B cell (primary cell): ENCODE data around the gene ROR2. TPM values are rescaled to one million over a fixed set of nuclear protein-coding genes. Genes with fewer than 3 reads are reported as not detected.

ENCODE experiments used
- ATAC-seq: fragments of 200-7000 bp; cut with Tn5 transposase; one replicate; pipeline ENCODE4 v1.10.0; 2021; ENCODE audit warnings: low read depth, mild to moderate bottlenecking, moderate number of reproducible peaks, moderate library complexity
- CTCF ChIA-PET: fragments of 350-600 bp; sonication (Branson Sonifier 250); formaldehyde crosslinking; loops from one replicate; lab custom pipeline; 2021; ENCODE audit warnings: antibody characterized with exemption, inconsistent platforms; lab: Charles Lee
- POLR2A ChIA-PET: fragments of 350-600 bp; sonication (Branson Sonifier 250); formaldehyde crosslinking; loops from one replicate; lab custom pipeline; 2021; ENCODE audit warnings: antibody characterized with exemption; lab: Charles Lee
- DNase-seq: peaks from one replicate; pipeline ENCODE4 v3.0.0; 2013
- H2AFZ ChIP-seq: 2 replicates; pipeline ENCODE4 v1.6.1; 2012; ENCODE audit warnings: mild to moderate bottlenecking, low read depth, low read length; ENCODE audit not compliant: insufficient read depth, poor library complexity, severe bottlenecking
- H3K27ac ChIP-seq, 2 donors: 1 replicate in 1 of 2; 2 replicates in 1 of 2; pipeline ENCODE4 v1.5.1; 2012 to 2013; ENCODE audit warnings: low read length in 2 of 2, mild to moderate bottlenecking in 2 of 2, moderate library complexity in 1 of 2
- H3K27me3 ChIP-seq, 4 experiments: fragments of 200-600 bp in 1 of 4; sonication (generic) in 1 of 4; replicated peaks in 1 of 4; 1 replicate in 2 of 4; 2 replicates in 2 of 4; pipeline versions ENCODE4 v1.6.1 to v1.7.0; 2013 to 2016; ENCODE audit warnings: low read length in 3 of 4, mild to moderate bottlenecking in 2 of 4, mixed read lengths in 1 of 4, moderate library complexity in 1 of 4; ENCODE audit not compliant: insufficient read depth in 4 of 4, control insufficient read depth in 3 of 4; ENCODE audit errors: control extremely low read depth in 1 of 4
- H3K36me3 ChIP-seq, 2 experiments: replicated peaks in 1 of 2; 1 replicate in 1 of 2; 2 replicates in 1 of 2; pipeline versions ENCODE4 v1.6.1 to v1.7.1; 2013; ENCODE audit warnings: low read length in 1 of 2; ENCODE audit not compliant: insufficient read depth in 2 of 2, control insufficient read depth in 1 of 2; ENCODE audit errors: control extremely low read depth in 1 of 2, extremely low read depth in 1 of 2
- H3K4me1 ChIP-seq, 2 donors: fragments of 200-600 bp in 1 of 2; sonication (generic) in 1 of 2; 1 replicate in 1 of 2; 2 replicates in 1 of 2; pipeline versions ENCODE4 v1.5.1 to v1.6.1; 2013 to 2017; ENCODE audit warnings: low read length in 2 of 2; ENCODE audit not compliant: control insufficient read depth in 2 of 2, insufficient read depth in 2 of 2
- H3K4me2 ChIP-seq: replicated peaks from 2 replicates; pipeline ENCODE3; 2012; ENCODE audit warnings: mild to moderate bottlenecking, low read depth, low read length; ENCODE audit not compliant: poor library complexity, severe bottlenecking
- H3K4me3 ChIP-seq, 5 experiments: fragments of 200-600 bp in 1 of 5; sonication (generic) in 1 of 5; 1 replicate in 3 of 5; 2 replicates in 2 of 5; pipeline versions ENCODE4 v1.5.1 to v1.7.0; 2011 to 2016; ENCODE audit warnings: low read length in 4 of 5, mild to moderate bottlenecking in 4 of 5, low read depth in 2 of 5, control low read depth in 1 of 5, moderate library complexity in 1 of 5; ENCODE audit not compliant: insufficient read depth in 1 of 5; ENCODE audit errors: control extremely low read depth in 1 of 5, extremely low read depth in 1 of 5
- H3K79me2 ChIP-seq: fragments of 200-600 bp; sonication (generic); one replicate; pipeline ENCODE4 v1.6.0; 2016; ENCODE audit warnings: low read length; ENCODE audit not compliant: control insufficient read depth, insufficient read depth
- H3K9ac ChIP-seq: fragments of 200-600 bp; sonication (generic); 2 replicates; pipeline ENCODE4 v1.6.1; 2017; ENCODE audit warnings: mild to moderate bottlenecking, low read length, moderate library complexity
- H3K9me3 ChIP-seq, 3 donors: one replicate each; pipeline versions ENCODE4 v1.6.1 to v1.7.1; 2013; ENCODE audit warnings: low read length in 2 of 3; ENCODE audit not compliant: control insufficient read depth in 2 of 3, insufficient read depth in 1 of 3; ENCODE audit errors: control extremely low read depth in 1 of 3
- H4K20me1 ChIP-seq: 2 replicates; pipeline ENCODE4 v1.6.0; 2012; ENCODE audit warnings: mild to moderate bottlenecking, low read length; ENCODE audit not compliant: insufficient read depth, control insufficient read depth, poor library complexity, severe bottlenecking
- H3K27ac Mint-ChIP-seq: one replicate; pipeline ENCODE4 v1.8.0; 2021; ENCODE audit warnings: mixed read lengths
- H3K27me3 Mint-ChIP-seq: one replicate; pipeline ENCODE4 v1.8.0; 2021; ENCODE audit warnings: mixed read lengths
- H3K4me1 Mint-ChIP-seq: one replicate; pipeline ENCODE4 v1.8.0; 2021; ENCODE audit warnings: mixed read lengths
- H3K4me3 Mint-ChIP-seq: one replicate; pipeline ENCODE4 v1.8.0; 2021; ENCODE audit warnings: mixed read lengths
- H3K9me3 Mint-ChIP-seq: one replicate; pipeline ENCODE4 v1.8.0; 2022; ENCODE audit warnings: mixed read lengths; ENCODE audit not compliant: insufficient read depth
- CTCF ChIP-seq: fragments of 200-600 bp; IDR thresholded peaks from one replicate; pipeline ENCODE4 v1.8.0; 2022; ENCODE audit warnings: antibody characterized with exemption, mild to moderate bottlenecking
- EZH2 ChIP-seq: IDR thresholded peaks from 2 replicates; pipeline ENCODE4 v1.6.1; 2012; ENCODE audit warnings: borderline replicate concordance, low read depth, mild to moderate bottlenecking, moderate library complexity, low read length; ENCODE audit not compliant: insufficient read depth, poor library complexity, severe bottlenecking
- WGBS: methylation state at CpG from one replicate; pipeline ENCODE4 v1.1.5; 2013; ENCODE audit warnings: missing lambda C conversion rate; ENCODE audit not compliant: insufficient coverage; 5-methylcytosine and 5-hydroxymethylcytosine counted together
- intact Hi-C: fragments of 100-400 bp; cut with micrococcal nuclease; formaldehyde crosslinking; loops from one replicate; pipeline ENCODE4 v1.10.0; 2022
- polyA plus RNA-seq: library from polyadenylated mRNA; depleted of rRNA; stranded (reverse); fragments of >200 nt; gene quantifications from 2 replicates; pipeline ENCODE4 v1.2.3, GENCODE V29; 2012
- total RNA-seq, 2 donors: library from RNA; stranded (reverse); fragments of 120-200 nt in 1 of 2; gene quantifications; 1 replicate in 1 of 2; 2 replicates in 1 of 2; pipeline versions ENCODE4 v1.2.3 to v1.2.4, GENCODE V29; 2013 to 2022

The ROR2 gene
- total and polyA plus RNA-seq, 2 donors (not counting 1 experiment from before 2014, with no cell fraction given): 0.21 to 0.49 TPM

- Histone ChIP-seq H3K36me3 (no peaks in the 10 kb centered on the region), H3K9me3 (no peaks in the 10 kb centered on the region), H2AFZ (no peak overlapping the region), H3K9ac (no peak overlapping the region), H4K20me1 (no peaks in the 10 kb centered on the region), H3K27ac (no peak overlapping the region), H3K4me3 (no peak overlapping the region), H3K4me2 (no peak overlapping the region), H3K79me2 (no peaks in the 10 kb centered on the region), H3K27me3 (no peaks in the 10 kb centered on the region), H3K4me1 (no peaks in the 10 kb centered on the region)
- ATAC-seq: no peak
- intact Hi-C loops: no loop called here
- H3K27ac Mint-ChIP-seq: no peak overlapping the region
- POLR2A ChIA-PET: no interaction called here
- no peak for DNase-seq
- WGBS: 96% methylated on average over 3 of the region's 6 CpGs
- TF ChIP-seq CTCF (no peak), EZH2 (no peak)
- H3K27me3 Mint-ChIP-seq: peaks cover 18% of the 10 kb centered on the region
- no peaks in the 10 kb centered on the region for H3K9me3 Mint-ChIP-seq
- no peaks in the 10 kb centered on the region for H3K4me1 Mint-ChIP-seq
- CTCF ChIA-PET: no interaction called here
- no peak overlapping the region for H3K4me3 Mint-ChIP-seq
These were observed 76.4 kb downstream of the ROR2 start for GRCh38 chr9:91873637-91874051.

DNA sequence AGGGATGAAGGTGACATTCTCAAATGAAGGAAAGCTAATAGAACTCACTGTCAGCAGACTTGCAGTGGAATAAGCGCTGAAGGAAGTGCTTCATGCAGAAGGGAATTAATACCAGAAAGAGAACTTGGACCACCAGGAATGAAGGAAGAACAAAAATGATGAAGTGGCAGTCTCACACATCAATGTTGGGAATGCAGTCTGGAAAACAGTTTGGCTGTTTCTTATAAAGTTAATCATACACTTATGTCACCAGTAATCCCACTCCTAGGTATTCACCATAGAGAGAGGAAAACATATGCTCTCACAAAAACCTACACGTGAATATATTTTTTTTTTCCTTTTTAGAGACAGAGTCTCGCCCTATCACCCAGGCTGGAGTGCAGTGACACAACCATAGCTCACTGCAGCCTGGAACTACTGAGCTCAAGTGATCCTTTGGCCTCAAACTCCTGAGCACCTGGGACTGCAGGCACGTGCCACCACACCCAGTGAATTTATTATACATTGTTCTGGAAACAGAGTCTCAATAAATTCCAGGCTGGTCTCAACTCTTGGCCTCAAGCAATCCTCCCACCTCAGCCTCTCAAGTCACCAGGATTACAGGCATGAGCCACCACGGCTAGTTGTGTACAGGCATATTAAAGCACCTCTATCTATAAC lies 81.2 kb downstream of the ROR2 start:
- H4K20me1 ChIP-seq: no peaks in the 10 kb centered on the region
- no peak overlapping the region for H3K4me3 Mint-ChIP-seq
- intact Hi-C loops: no loop called here
- CTCF ChIA-PET: no interaction called here
- DNase-seq (no peak), ATAC-seq (no peak)
- no peaks in the 10 kb centered on the region for H3K79me2 ChIP-seq
- no peak overlapping the region for H3K27ac ChIP-seq
- no peak overlapping the region for H3K27ac Mint-ChIP-seq
- H3K4me3 ChIP-seq: no peak overlapping the region
- no peaks in the 10 kb centered on the region for H3K36me3 ChIP-seq
- H3K4me1 Mint-ChIP-seq: no peaks in the 10 kb centered on the region
- H3K4me2 ChIP-seq: no peak overlapping the region
- H3K27me3 Mint-ChIP-seq: peaks cover 31% of the 10 kb centered on the region
- no peak overlapping the region for H2AFZ ChIP-seq
- 86% methylated on average over 3 of the region's 5 CpGs for WGBS
- H3K27me3 ChIP-seq: no peaks in the 10 kb centered on the region
- POLR2A ChIA-PET: no interaction called here
- TF ChIP-seq CTCF: no peak
- TF ChIP-seq EZH2: no peak
- H3K9ac ChIP-seq: no peak overlapping the region
- H3K9me3 ChIP-seq: no peaks in the 10 kb centered on the region
- no peaks in the 10 kb centered on the region for H3K4me1 ChIP-seq
- H3K9me3 Mint-ChIP-seq: no peaks in the 10 kb centered on the region
